Measurements from ENCODE around the gene MAGEC2. TPM values are rescaled to one million over a fixed set of nuclear protein-coding genes. Genes with fewer than 3 reads are reported as not detected.

MAGEC2 gene
- total RNA-seq = not detected in 2 replicates

DNA sequence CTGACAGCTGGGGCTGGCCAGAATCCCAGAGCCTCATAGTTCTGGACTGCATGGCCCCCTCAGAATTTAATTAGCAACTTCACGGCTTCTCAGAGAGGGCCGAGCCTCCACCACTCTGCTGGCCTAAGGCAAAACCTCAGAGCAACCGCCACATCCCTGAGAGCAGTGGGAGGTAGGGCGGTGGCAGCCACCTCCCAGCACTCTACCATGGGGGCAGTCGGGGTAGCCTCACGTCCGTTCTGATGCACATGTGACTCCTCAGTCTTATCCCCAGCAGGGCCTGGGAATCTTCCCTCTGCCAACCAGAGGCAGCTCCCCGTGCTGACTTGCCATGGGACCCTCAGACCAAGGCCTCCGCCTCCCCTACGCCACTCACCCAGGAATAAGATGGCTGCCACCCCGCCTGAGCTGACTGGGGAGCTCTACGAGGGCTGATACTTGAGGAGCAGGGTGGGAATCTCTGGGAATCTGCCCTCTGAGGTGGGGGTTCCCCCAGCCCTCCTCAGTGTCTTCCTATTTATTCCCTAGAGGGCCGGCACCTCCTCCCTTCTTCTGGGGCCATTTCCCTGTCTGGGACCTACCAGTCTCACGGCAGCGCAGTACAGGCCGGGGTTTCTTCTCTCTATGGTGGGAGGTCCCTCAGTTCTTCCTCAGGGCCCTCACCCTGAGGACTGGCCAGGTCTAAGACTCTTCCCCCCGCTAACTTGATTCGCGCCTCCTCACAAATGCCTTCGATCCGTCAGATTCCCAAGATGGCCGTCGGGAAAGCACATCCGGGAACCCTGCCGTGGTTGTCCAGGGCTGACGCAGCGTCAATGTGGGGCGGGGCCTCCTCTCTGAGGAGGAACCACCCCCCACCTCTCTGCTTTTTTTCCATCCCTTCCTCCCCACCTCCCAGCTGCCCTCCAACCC is at the start of gene MAGEC2:
Gene MAGEC2, minus strand, starts transcription at position 769 of the 912 bp plus-strand sequence. CDS start 1,303 bp downstream, outside the sequence.

Measured in endothelial cell of coronary artery (primary cell).